GM19452 (cell line): ENCODE measurements around the gene NOM1.

ENCODE experiments used
- ATAC-seq: cut with Tn5 transposase; IDR thresholded peaks from one replicate; pipeline ENCODE4 v1.9.1; 2021; ENCODE audit not compliant: unreplicated experiment

Gene NOM1

GRCh38 chr7:156979007-156979606 lies 29.6 kb downstream of the NOM1 start:
- ATAC-seq = no peak

DNA sequence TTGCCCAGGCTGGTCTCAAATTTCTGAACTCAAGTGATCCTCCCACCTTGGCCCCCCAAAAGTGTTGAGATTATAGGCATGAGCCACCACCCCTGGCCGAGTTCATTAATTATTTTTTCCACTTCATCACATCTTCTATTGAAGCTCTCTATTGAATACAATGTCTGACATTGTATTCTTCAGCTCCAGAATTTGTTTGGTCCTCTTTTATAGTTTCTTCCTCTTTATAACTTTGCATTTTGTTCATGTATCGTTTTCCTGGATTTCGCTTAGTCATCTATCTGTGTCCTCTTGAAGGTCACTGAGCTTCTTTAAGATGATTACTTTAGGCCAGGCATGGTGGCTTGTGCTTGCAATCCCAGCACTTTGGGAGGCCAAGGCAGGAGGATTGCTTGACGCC lies 30.2 kb downstream of the NOM1 start:
- ATAC-seq = no peak

- no peak for ATAC-seq
Observed at GRCh38 chr7:156984174-156984891, 34.8 kb downstream of the NOM1 start.

DNA sequence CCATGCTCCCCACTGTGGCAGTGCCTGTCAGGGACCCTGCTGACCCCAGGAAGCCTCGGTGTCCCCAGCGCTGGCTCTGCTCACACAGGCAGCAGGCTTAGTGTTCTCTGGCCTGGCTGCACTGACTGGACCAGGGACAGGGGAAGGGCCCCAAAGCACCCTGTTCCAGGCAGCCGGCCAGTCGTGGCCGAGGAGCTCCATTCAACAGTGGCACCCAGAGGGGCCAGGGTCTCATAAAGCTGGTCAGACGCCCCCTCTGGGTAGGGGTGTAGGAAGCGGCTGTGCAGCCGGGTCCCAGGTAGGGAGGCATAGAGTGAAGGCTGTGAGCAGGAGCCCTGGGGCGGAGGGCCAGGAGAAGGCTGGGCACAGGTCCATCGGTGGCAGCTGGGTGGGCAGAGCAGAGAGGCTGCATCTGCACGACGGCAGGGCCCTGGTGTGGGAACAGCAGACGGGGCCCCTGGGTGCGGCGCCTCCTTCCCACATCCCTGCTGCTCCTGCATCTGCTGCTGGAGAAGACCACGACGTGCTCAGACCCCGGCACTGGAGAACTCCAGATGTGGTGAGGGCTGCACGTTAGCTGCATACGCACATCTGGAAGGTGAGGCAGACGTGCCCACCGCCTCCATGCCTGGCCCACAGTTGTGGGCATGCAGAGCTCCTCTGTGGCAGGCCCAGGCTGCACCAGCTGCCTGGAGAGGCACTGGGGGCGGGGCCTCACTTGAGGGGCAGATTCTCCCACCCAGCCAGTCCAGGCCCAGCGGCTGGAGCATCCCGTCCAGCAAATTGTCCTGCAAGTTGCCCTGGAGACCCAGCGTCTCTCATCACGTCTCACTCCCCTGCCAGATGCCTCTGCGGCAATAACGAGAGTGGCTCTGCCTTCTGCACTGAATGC lies 35.8 kb downstream of the NOM1 start:
- ATAC-seq = no peak

DNA sequence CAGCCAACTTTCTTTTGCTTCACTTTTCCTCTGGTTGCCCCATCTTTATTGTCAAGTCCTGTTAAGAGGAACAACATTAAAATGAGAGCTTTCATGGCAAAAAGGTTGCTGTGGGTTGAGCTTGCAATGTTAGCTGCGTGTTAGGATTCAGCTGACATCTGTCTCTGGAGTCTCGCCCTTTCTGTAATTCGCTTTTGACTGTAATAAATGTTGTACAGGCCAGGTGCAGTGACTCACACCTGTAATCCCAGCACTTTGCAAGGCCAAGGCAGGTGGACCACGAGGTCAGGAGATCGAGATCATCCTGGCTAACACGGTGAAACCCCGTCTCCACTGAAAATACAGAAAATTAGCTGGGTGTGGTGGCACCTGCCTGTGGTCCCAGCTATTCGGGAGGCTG lies 36.9 kb downstream of the NOM1 start:
- no peak for ATAC-seq

DNA sequence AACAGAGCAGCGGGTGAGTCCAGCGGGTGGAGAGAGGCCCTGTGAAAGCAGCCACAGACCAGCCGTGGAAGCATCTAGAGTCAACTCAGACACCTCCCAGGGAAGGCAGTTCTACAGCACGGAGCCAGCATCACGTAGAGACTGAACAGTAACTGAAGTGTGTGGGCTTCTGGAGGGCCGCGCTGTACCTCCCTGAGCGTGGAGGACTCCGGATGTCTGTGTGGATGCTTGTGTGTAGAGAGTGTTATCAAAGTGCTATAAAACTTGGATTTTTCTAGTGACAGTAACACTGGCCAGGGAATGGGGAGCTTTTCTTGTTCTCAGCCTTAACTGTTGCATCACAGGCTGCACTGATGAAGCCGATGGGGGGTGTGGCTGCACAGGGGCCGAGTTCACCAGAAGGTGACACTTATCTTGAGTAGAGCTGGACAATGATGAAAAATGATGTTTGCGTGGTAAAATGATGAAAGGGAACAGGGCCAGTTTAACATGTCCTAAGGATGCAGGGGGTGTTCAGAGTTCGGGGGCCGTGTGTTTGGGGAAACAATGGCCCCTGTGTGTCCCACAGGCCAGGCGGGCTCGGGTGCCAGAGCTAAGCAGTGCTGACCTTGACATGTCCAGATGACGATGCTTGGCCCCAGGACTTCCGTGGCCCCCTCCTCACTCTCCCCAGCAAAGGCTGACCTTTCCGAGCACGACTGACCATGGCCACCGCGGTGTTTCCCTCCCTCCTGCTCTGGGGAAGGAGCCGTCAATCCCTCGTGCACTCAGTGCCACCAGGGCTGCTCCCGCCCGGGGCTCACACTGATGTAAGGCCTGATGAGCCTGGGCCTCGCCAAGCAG lies 39.1 kb downstream of the NOM1 start:
- ATAC-seq = no peak

- ATAC-seq = no peak
Observed at GRCh38 chr7:156989766-156990535, 40.4 kb downstream of the NOM1 start.

DNA sequence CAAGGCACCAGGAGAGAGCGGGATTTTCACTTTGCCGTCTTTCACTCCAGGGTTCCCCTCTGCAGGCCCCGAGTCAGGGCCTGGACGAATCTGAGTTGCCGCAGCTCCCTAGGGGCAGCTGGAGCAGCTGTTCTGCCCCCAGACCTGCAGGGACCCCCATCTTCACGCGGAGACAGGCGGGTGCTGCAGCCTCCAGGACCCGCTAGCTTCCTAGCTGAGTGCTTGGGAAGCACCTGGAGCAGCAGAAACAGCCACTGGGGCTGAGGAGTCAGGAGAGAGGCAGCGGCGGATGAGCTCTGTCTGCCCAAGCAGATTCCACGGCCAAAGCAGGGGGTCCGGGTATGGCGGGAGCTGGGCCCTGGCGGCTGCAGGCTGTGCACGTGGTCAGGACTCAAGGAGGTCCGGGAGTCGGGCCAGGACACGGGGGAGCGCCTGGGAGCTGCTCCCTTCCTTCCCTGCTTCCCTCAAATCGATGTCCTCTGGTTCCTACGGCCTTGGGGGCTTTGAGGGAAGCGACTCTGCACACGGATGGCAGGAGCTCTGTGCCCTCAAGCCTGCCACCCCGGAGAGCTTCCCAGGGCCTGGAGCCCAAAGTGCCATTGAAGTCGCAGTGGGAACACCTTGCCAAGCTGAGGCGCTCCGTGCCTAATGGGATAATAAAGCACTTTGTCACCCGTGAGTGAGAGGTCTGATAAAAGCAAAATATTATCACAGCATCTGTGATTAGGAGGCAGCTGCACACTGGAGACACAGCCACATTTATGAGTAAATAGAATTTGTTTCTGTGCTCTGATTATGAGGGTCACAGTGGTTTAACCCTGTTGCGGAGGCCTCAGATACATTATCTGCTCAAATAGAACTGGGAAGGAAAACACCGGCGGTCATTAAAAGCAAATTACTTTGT lies 43.8 kb downstream of the NOM1 start:
- no peak for ATAC-seq

GRCh38 chr7:156993925-156994235 lies 44.4 kb downstream of the NOM1 start:
- no peak for ATAC-seq

DNA sequence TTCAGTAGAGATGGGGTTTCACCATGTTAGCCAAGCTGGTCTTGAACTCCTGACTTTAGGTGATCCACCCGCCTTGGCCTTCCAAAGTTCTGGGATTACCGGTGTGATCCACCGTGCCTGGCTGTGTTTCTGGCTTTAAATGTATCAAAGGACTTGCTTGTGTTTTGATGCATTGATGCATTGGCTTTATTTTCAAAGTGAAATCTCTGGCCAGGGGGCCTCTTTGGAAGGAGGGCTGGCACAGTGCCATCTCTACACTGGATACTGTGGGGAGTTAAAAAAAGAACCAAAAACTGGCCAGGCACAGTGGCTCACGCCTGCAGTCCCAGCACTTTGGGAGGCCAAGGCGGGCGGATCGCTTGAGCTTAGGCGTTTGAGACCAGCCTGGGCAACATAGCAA lies 44.9 kb downstream of the NOM1 start:
- ATAC-seq = no peak

DNA sequence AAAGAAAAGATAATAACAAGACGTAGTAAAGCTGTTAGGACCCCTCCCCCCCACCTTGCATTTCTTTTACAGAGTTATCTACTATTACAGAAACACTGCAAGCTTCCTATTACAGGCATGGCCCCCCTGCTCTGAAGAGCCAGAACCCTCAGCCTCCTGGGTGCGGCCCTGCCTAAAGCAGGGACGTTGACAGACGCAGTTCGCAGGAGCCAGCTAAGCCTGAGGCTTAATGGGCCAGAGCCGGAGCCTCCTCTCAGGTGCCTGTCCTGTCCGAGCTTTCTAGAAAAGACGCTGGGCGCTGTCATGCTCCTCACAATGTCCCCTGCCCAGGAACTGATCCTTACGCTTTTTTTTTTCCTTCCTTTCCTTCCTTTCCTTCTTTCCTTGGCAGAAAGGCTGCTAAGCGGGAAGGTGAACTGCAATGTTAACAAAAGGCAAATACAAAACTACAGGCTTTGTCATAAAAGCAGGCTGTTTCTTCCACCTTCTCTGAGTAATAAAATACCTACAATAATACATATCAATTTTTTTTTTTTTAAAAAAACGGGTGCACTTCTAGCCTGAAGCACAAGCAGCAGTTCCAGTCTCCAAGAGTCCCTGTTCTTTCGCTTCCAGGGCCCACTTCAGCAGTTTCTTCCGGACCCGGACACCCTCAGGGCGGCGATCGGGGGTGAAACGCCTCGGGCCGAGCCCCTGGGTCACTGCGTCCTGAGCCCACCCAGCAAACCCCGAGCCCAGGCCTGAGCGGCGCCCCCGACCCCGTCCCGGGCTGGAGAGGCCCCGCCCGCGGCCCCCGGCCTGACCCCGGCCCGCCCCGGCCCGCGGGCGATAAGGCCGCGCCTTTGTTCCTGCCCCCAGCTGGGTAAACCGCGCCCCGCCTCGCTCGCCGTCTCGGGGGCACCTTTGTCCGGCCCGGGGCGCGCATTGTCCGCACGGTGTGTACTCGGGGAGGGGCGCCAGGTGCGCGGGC lies 49.8 kb downstream of the NOM1 start:
- no peak for ATAC-seq

DNA sequence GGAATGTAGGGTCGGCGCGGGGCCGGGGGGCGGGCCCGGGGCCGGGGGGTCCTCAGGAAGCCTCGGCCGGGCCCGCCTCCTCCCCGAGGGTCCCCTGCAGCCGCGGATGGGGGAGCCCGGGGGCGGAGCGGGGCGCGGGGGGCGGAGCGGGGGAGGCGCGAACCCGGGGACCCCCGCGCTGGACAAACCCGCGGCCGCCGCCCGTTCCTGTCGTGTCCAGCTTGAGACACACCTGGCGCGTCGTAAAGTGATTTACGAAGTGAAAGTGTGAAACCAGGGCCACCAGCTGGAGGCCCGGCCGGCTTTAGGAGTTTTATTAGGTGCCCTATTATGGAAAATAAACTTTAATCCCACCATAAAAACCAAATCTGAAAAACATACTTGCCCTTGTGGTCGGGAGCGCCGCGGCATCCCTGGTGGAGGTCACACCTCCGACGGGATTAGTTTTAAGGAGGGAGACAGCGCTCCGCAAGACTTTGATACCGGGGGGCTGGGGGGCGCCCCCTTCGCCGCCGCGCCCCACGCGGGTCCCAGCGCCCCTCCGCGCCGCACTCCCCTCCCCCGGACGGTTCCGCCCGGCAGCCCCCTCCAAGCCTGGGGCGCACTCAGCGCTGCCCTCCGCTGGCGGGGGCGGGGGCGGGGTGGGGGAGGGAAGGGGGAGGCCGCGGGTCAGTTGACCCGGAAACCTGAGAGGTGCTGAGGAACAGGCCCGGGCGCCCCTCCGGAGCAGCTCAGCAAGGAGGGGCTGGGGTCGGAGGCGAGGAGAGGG lies 50.6 kb downstream of the NOM1 start:
- no peak for ATAC-seq

DNA sequence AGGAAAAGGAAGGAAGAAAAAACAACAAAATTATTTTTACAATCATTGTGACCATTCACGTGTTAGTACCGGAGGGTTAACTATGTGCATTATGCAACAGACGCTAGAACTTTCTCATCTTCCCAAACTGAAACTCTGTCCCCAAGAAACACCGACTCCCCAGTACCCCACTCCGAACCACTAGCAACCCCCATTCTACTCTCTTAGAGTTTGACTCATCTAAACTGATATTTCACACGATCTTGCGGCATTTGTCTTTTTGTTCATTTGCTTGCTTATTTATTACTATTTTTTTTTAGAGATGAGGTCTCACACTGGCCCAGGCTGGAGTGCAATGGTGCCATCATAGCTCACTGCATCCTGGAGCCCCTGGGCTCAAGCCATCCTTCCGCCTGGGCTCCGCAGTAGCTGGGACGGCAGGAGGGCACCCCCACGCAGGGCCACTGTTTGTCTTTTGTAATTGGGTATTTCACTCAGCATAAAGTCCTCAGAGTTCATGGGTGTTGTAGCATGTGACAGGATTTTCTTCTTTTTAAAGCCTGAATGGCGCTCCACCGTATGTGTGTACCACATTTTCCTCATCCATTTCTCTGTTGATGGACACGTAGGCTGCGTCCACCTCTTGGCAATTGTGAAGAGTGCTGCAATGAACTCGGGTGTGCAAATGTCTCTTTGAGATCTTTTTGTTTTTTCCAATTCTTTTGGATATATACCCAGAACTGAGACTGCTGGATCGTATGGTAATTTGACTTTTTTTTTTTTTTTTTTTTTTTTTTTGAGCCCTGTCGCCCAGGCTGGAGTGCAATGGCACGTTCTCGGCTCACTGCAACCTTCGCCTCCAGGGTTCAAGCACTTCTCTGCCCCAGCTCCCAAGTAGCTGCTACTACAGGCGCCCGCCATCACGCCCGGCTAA lies 51.5 kb downstream of the NOM1 start:
- ATAC-seq = no peak

DNA sequence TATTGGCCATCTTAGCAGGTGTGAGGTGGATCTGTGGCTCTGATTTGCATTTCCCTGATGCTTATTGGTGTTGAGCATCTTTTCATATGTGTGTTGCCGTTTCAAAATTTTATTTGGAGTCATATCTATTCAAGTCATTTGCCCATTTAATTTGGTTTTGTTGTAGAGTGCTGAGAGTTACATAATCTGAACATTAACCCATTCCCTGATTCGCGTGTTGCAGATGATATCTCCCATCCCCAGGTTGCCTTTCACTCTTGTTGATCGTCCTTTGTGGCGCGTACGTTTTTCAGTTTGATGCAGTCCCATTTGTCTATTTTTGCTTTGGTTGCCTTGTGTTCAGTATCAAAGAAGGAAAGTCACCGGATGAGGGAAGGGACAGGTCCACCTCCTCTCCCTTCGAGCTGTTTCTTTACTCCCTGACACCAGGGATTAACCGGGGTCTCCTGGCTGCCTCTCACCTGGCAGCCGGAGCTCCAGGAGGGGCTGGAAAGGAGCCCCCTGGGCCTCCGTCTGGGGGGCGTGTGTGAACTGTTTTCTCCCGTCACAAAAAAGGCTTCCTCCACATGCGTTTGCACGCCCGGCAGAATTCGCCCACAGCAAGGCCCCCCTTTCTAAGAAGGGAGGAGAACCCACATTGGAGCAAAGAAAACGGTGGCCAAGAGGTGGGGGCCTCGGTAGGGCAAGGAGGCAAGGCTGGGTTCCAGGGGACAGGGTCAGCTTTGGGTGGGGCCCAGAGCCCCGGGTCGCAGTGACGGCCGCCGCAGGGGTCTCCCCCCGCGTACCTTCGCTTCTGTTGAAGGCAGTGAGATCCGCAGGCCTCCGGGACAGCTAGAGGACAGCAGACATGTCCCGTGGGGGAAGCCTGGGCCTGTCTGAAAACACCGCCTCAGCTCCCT lies 52.7 kb downstream of the NOM1 start:
- no peak for ATAC-seq

GRCh38 chr7:157002819-157003421 lies 53.4 kb downstream of the NOM1 start:
- ATAC-seq = no peak
